HepG2 (cell line): ENCODE data around the gene CST5. TPM values are rescaled to one million over a fixed set of nuclear protein-coding genes. Genes with fewer than 3 reads are reported as not detected.

Experiments
- AHDC1 ChIP-seq: sonication (generic); formaldehyde crosslinking; IDR thresholded peaks from 2 replicates; pipeline ENCODE4 v1.5.1; 2020; ENCODE audit warnings: mild to moderate bottlenecking, missing genetic modification reagents, borderline replicate concordance
- ARID2 ChIP-seq: sonication (generic); formaldehyde crosslinking; IDR thresholded peaks from 2 replicates; pipeline ENCODE4 v1.8.1; 2022; ENCODE audit warnings: mild to moderate bottlenecking, missing genetic modification reagents, borderline replicate concordance
- CSRNP2 ChIP-seq: sonication (generic); formaldehyde crosslinking; conservative IDR thresholded peaks from 2 replicates; pipeline ENCODE4 v1.8.0; 2022; ENCODE audit warnings: low read depth, missing genetic modification reagents
- DZIP1 ChIP-seq: sonication (generic); formaldehyde crosslinking; IDR thresholded peaks from 2 replicates; pipeline ENCODE4 v1.5.0; 2020; ENCODE audit warnings: mild to moderate bottlenecking, missing genetic modification reagents
- ELF1 ChIP-seq: sonication (generic); formaldehyde crosslinking; IDR thresholded peaks from 2 replicates; pipeline ENCODE4 v1.4.0; 2020; ENCODE audit warnings: missing genetic modification reagents
- HDAC6 ChIP-seq: fragments of 200-600 bp; sonication (generic); IDR thresholded peaks from 2 replicates; pipeline ENCODE4 v1.7.0; 2017; ENCODE audit warnings: mild to moderate bottlenecking, antibody characterized with exemption, low read length, low read depth
- HNF4A ChIP-seq: sonication (generic); formaldehyde crosslinking; IDR thresholded peaks from 2 replicates; pipeline ENCODE4 v1.4.0; 2020; ENCODE audit warnings: missing genetic modification reagents
- ISL2 ChIP-seq: sonication (generic); formaldehyde crosslinking; IDR thresholded peaks from 2 replicates; pipeline ENCODE4 v1.5.0; 2020; ENCODE audit warnings: missing genetic modification reagents
- KAT2B ChIP-seq: fragments of 150-350 bp; IDR thresholded peaks from 2 replicates; pipeline ENCODE4 v1.6.1; 2014; ENCODE audit warnings: low read depth, low read length, borderline replicate concordance
- MEF2D ChIP-seq: sonication (generic); formaldehyde crosslinking; IDR thresholded peaks from 2 replicates; pipeline ENCODE4 v1.5.1; 2020; ENCODE audit warnings: mild to moderate bottlenecking, missing genetic modification reagents
- MEIS2 ChIP-seq: sonication (generic); formaldehyde crosslinking; IDR thresholded peaks from 2 replicates; pipeline ENCODE4 v1.9.0; 2021; ENCODE audit warnings: mild to moderate bottlenecking, missing genetic modification reagents
- NR2C2 ChIP-seq: sonication (generic); formaldehyde crosslinking; IDR thresholded peaks from 2 replicates; pipeline ENCODE4 v1.4.0; 2020; ENCODE audit warnings: missing genetic modification reagents, mild to moderate bottlenecking, moderate library complexity, borderline replicate concordance
- PCBP2 ChIP-seq: fragments of 200-400 bp; formaldehyde crosslinking; optimal IDR thresholded peaks from 2 replicates; pipeline ENCODE3; 2018; ENCODE audit warnings: low read length, low read depth; ENCODE audit not compliant: poor library complexity, severe bottlenecking
- RAD51 ChIP-seq: fragments of 450-650 bp; IDR thresholded peaks from 2 replicates; pipeline ENCODE4 v1.6.1; 2016; ENCODE audit warnings: borderline replicate concordance
- RELA ChIP-seq: sonication (generic); formaldehyde crosslinking; IDR thresholded peaks from 2 replicates; pipeline ENCODE4 v1.4.0; 2020; ENCODE audit warnings: missing genetic modification reagents
- TCF7L2 ChIP-seq: IDR thresholded peaks from 2 replicates; pipeline ENCODE4 v1.6.1; 2011; ENCODE audit warnings: mild to moderate bottlenecking, low read depth, low read length, moderate library complexity
- ZNF207 ChIP-seq: fragments of 450-650 bp; IDR thresholded peaks from 2 replicates; pipeline ENCODE4 v1.6.1; 2016; ENCODE audit warnings: antibody characterized with exemption, borderline replicate concordance
- ZNF253 ChIP-seq: sonication (generic); formaldehyde crosslinking; IDR thresholded peaks from 2 replicates; pipeline ENCODE4 v1.8.0; 2022; ENCODE audit warnings: mild to moderate bottlenecking, missing genetic modification reagents, borderline replicate concordance
- ZNF274 ChIP-seq: sonication (generic); formaldehyde crosslinking; IDR thresholded peaks from 2 replicates; pipeline ENCODE4 v1.5.1; 2020; ENCODE audit warnings: mild to moderate bottlenecking, missing genetic modification reagents
- ZNF878 ChIP-seq: sonication (generic); formaldehyde crosslinking; IDR thresholded peaks from 2 replicates; pipeline ENCODE4 v1.8.1; 2023; ENCODE audit warnings: mild to moderate bottlenecking, missing genetic modification reagents, moderate library complexity
- polyA plus RNA-seq, 8 experiments: library from polyadenylated mRNA; depleted of rRNA in 3 of 8; stranded (reverse) in 7 of 8; unstranded in 1 of 8; fragments of >200 nt; fragmentation: Illumina TruSeq in 4 of 8; extraction: Trizol in 4 of 8; gene quantifications; 2 replicates each; pipeline versions ENCODE4 v1.2.1 to v1.2.3, GENCODE V29; 2011 to 2016; ENCODE audit warnings: low read depth in 4 of 8, missing spikeins in 1 of 8, mixed read lengths in 1 of 8; ENCODE audit not compliant: insufficient read depth in 1 of 8
- total RNA-seq, 5 experiments: library from RNA; depleted of rRNA; stranded (reverse); fragments of >200 nt; fragmentation: Illumina TruSeq; extraction: Trizol; gene quantifications; 2 replicates each; pipeline ENCODE4 v1.2.3, GENCODE V29; 2016; ENCODE audit warnings: low read depth in 1 of 5

CST5 gene
- total and polyA plus RNA-seq, 2 of the 13 experiments (the other 11 are each of a cell fraction or from before 2014, with no cell fraction given), result 0.16 TPM; not detected in 1

GRCh38 chr20:23879811-23880374 is 345 bp upstream of the CST5 start (continued):
- TF ChIP-seq AHDC1 (peak; percentile 84; the same call in 1 of the 2 replicates), PCBP2 (peak; percentile 95), HNF4A (peak; percentile 92), ZNF878 (CRISPR knock-in tag) (peak; percentile 57; the same call in 1 of the 2 replicates), DZIP1 (no peak), NR2C2 (CRISPR knock-in tag) (peak; percentile 69; the same call in 1 of the 2 replicates), ZNF207 (no peak), TCF7L2 (no peak), ZNF253 (CRISPR knock-in tag) (no peak), ELF1 (peak; percentile 14; the same call in 1 of the 2 replicates), ZNF274 (CRISPR knock-in tag) (no peak), CSRNP2 (CRISPR knock-in tag) (no peak), KAT2B (no peak), MEIS2 (CRISPR knock-in tag) (peak; percentile 77; the same call in 1 of the 2 replicates), ARID2 (no peak), ISL2 (CRISPR knock-in tag) (0 out of 2 replicates have a peak, but pooled peaks have one; percentile 21), HDAC6 (no peak), MEF2D (CRISPR knock-in tag) (0 out of 2 replicates have a peak, but pooled peaks have one; percentile 55), RAD51 (peak; percentile 32; the same call in 1 of the 2 replicates), RELA (CRISPR knock-in tag) (no peak)
